Mucosa of rectum (tissue), 2 donors: ENCODE data around the gene IGSF6.
"Not testable (repeated sequence)": the region's sequence is repeated elsewhere in the genome, so short reads cannot be mapped to it uniquely, and the experiment has no call there.

Experiments used
- H3K27ac ChIP-seq, 2 donors: one replicate each; pipeline ENCODE4 v1.7.0; 2013; ENCODE audit warnings: inconsistent platforms in 2 of 2, low read depth in 2 of 2, low read length in 2 of 2
- H3K27me3 ChIP-seq, 2 donors: one replicate each; pipeline ENCODE4 v1.7.0; 2013; ENCODE audit warnings: low read length in 2 of 2; ENCODE audit not compliant: control insufficient read depth in 2 of 2, insufficient read depth in 2 of 2
- H3K36me3 ChIP-seq, 2 donors: one replicate each; pipeline ENCODE4 v1.7.0; 2013; ENCODE audit warnings: low read length in 2 of 2; ENCODE audit not compliant: control insufficient read depth in 2 of 2, insufficient read depth in 2 of 2
- H3K4me1 ChIP-seq, 2 donors: one replicate each; pipeline ENCODE4 v1.7.0; 2013; ENCODE audit warnings: low read length in 2 of 2, mild to moderate bottlenecking in 1 of 2; ENCODE audit not compliant: control insufficient read depth in 2 of 2, insufficient read depth in 2 of 2
- H3K4me3 ChIP-seq, 2 donors: one replicate each; pipeline ENCODE4 v1.7.0; 2013; ENCODE audit warnings: low read length in 2 of 2
- H3K9ac ChIP-seq, 2 donors: one replicate each; pipeline ENCODE4 v1.7.0; 2013; ENCODE audit warnings: low read length in 2 of 2, low read depth in 1 of 2, mild to moderate bottlenecking in 1 of 2
- H3K9me3 ChIP-seq, 2 donors: one replicate each; pipeline ENCODE4 v1.7.0; 2013; ENCODE audit warnings: low read length in 2 of 2; ENCODE audit not compliant: control insufficient read depth in 2 of 2
- donor health status: healthy.
- donor health status: Normal muscosa, but diverticular disease.

The IGSF6 gene

GRCh38 chr16:21605848-21606247 lies 46.6 kb downstream of the IGSF6 start:
- not testable (repeated sequence) for H3K36me3 ChIP-seq, H3K9ac ChIP-seq, H3K27me3 ChIP-seq, H3K4me3 ChIP-seq, H3K9me3 ChIP-seq, H3K27ac ChIP-seq
- peaks cover 15 to 18% of the 10 kb centered on the region in 2 donors for H3K4me1 ChIP-seq

- H3K27me3 ChIP-seq: no peaks in the 10 kb centered on the region
- H3K27ac ChIP-seq: no peak overlapping the region
- H3K9me3 ChIP-seq: no peaks in the 10 kb centered on the region
- no peaks in the 10 kb centered on the region for H3K36me3 ChIP-seq
- no peak overlapping the region for H3K4me3 ChIP-seq
- H3K4me1 ChIP-seq: peaks cover 13 to 24% of the 10 kb centered on the region in 2 donors
- no peak overlapping the region for H3K9ac ChIP-seq
Observed at GRCh38 chr16:21603928-21604327, 48.5 kb downstream of the IGSF6 start.

GRCh38 chr16:21602785-21603184 lies 49.6 kb downstream of the IGSF6 start:
- Histone ChIP-seq H3K4me1 (peaks cover 17 to 30% of the 10 kb centered on the region in 2 donors), H3K27ac (no peak overlapping the region), H3K4me3 (no peak overlapping the region), H3K9me3 (no peaks in the 10 kb centered on the region), H3K27me3 (no peaks in the 10 kb centered on the region), H3K9ac (no peak overlapping the region), H3K36me3 (no peaks in the 10 kb centered on the region)

- Histone ChIP-seq H3K9me3 (no peaks in the 10 kb centered on the region), H3K4me3 (peak overlapping the region; percentile 96 to 99), H3K27ac (peak overlapping the region; percentile 93 to 96), H3K9ac (peak overlapping the region; percentile 88 to 97), H3K27me3 (no peaks in the 10 kb centered on the region), H3K36me3 (no peaks in the 10 kb centered on the region), H3K4me1 (peaks cover 9 to 24% of the 10 kb centered on the region in 2 donors)
Observed at GRCh38 chr16:21600031-21600773, 52.2 kb downstream of the IGSF6 start.

GRCh38 chr16:21599122-21600030 lies 53.0 kb downstream of the IGSF6 start, which contains the start of gene METTL9:
Gene METTL9, plus strand, starts transcription at chr16:21599577. Its CDS starts 157 bp downstream, at chr16:21599734.
- Histone ChIP-seq H3K4me1 (peaks cover 9 to 22% of the 10 kb centered on the region in 2 donors), H3K27me3 (no peaks in the 10 kb centered on the region), H3K27ac (peak within 1 kb of the TSS; percentile 93 to 96), H3K9me3 (no peaks in the 10 kb centered on the region), H3K36me3 (no peaks in the 10 kb centered on the region), H3K4me3 (peak within 1 kb of the TSS; percentile 96 to 99), H3K9ac (peak within 1 kb of the TSS; percentile 97 to 98)

- H3K27me3 ChIP-seq: no peaks in the 10 kb centered on the region
- H3K9me3 ChIP-seq: no peaks in the 10 kb centered on the region
- H3K4me1 ChIP-seq: peaks cover 9 to 18% of the 10 kb centered on the region in 2 donors
- peak overlapping the region; percentile 96 to 99 for H3K4me3 ChIP-seq
- no peaks in the 10 kb centered on the region for H3K36me3 ChIP-seq
- H3K9ac ChIP-seq: peak overlapping the region; percentile 97 to 98
- H3K27ac ChIP-seq: peak overlapping the region; percentile 93 to 96
Observed at GRCh38 chr16:21598701-21599121, 53.7 kb downstream of the IGSF6 start.

- Histone ChIP-seq H3K9ac (peak overlapping the region in 1 of 2 donors; percentile 97), H3K4me3 (peak overlapping the region; percentile 96 to 99), H3K36me3 (no peaks in the 10 kb centered on the region), H3K27me3 (no peaks in the 10 kb centered on the region), H3K4me1 (peaks cover 9 to 18% of the 10 kb centered on the region in 2 donors), H3K27ac (peak overlapping the region; percentile 93 to 96), H3K9me3 (no peaks in the 10 kb centered on the region)
Observed at GRCh38 chr16:21598206-21598605, 54.2 kb downstream of the IGSF6 start.

- Histone ChIP-seq H3K27me3 (no peaks in the 10 kb centered on the region), H3K4me1 (peaks cover 9 to 18% of the 10 kb centered on the region in 2 donors), H3K4me3 (no peak overlapping the region)
Observed at GRCh38 chr16:21597561-21598030, 54.8 kb downstream of the IGSF6 start.

GRCh38 chr16:21593530-21594289 lies 58.7 kb downstream of the IGSF6 start:
- H3K4me3 ChIP-seq: no peak overlapping the region
- H3K9ac ChIP-seq: no peak overlapping the region
- H3K36me3 ChIP-seq: no peaks in the 10 kb centered on the region
- H3K27ac ChIP-seq: no peak overlapping the region
- peaks cover 4% of the 10 kb centered on the region in 2 donors for H3K4me1 ChIP-seq
- no peaks in the 10 kb centered on the region for H3K27me3 ChIP-seq
- H3K9me3 ChIP-seq: no peaks in the 10 kb centered on the region

More at GRCh38 chr16:21597561-21598030, 54.8 kb downstream of the IGSF6 start:
- Histone ChIP-seq H3K27ac (no peak overlapping the region), H3K9me3 (no peaks in the 10 kb centered on the region), H3K9ac (no peak overlapping the region), H3K36me3 (no peaks in the 10 kb centered on the region)
